Measurements from ENCODE around the gene OPHN1.

GRCh38 chrX:68049466-68049865, 383.8 kb downstream of the OPHN1 start:
- TF ChIP-seq CTCF (IDR thresholded peaks at IDR 0.05; ENCODE audit: low read length) (no peak), EZH2 (optimal IDR thresholded peaks at IDR 0.05; ENCODE audit: low read depth, low read length) (no peak)

All from MM.1S (cell line).